Kasumi-1 (cell line): ENCODE results near the gene TTYH2.
"Not testable (repeated sequence)": the region's sequence is repeated elsewhere in the genome, so short reads cannot be mapped to it uniquely, and the experiment has no call there.

Experiments
- DNase-seq, 2 experiments: peaks; one replicate each; lab custom pipeline; 2025; lab: John Stamatoyannopoulos, UW

The TTYH2 gene

DNA sequence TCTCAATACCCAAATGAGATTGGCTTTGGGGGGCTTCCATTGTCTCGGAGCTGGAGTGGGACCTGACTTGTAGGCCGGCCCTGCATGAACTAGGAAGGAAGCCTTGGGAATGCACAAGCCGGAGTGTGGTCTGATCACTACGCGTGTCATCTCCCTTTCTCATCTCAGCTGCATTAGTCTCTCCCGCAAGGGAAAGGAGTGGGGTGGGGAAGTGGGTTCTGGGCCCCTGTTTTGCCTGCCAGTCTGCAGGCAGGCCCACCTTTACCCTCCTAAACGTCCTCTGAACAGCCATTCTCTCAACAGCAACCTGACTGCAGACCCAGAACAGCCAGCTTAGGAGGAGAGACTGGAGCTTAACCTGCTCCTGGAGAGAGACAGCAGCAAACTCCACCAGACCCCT is 49.2 kb downstream of the TTYH2 start:
- no peak for DNase-seq

DNA sequence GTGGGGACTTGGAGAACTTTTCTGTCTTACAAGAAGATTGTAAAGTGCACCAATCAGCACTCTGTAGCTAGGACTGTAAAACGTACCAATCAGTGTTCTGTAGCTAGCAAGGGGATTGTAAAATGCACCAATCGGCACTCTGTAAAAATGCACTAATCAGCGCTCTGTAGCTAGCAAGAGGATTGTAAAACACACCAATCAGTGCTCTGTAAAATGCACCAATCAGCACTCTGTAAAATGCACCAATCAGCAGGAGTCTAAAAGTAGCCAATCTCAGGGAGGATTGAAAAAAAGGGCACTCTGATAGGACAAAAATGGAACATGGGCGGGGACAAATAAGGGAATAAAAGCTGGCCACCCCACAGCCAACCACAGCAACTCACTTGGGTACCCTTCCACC is 53.7 kb downstream of the TTYH2 start:
- not testable (repeated sequence) for DNase-seq

DNA sequence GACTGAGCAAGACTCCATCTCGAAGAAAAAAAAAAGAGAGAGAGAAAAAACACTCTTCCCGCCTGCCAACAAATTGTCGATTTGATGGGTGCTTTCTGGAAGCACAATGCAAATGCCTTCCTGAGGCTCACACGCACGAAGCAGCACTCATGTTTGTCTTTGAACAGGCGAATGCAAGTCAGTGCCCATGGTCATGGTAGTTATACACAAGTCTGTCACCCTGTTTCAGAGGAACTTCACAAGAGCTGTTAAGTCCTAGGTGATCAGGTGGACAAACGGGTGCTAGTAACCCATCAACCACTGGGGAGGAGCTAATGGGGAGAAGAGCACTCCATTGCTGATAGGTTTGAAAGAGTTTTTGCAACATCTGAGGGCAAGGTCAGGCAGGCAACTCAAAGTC is 54.2 kb downstream of the TTYH2 start:
- DNase-seq: no peak

DNA sequence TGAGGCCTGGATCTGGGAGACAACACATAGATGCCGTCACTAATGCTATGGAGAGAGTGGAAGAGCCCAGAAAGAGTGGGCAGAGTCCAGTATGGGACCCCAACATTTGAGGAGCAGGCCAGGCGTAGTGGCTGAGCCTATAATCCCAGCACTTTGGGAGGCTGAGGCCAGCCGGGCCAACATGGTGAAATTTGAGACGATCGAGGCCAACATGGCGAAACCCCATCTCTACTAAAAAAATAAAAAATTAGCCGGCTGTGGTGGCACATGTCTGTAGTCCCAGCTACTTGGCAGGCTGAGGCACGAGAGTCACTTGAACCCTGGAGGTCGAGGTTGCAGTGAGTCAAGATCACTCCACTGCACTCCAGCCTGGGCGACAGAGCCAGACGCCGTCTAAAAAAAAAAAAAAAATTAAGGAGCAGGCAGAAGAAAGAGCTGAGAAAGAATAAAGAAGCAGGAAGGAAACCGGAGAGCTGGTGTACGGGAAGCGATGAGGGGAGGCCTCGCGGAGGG is 54.7 kb downstream of the TTYH2 start:
- no peak for DNase-seq

DNA sequence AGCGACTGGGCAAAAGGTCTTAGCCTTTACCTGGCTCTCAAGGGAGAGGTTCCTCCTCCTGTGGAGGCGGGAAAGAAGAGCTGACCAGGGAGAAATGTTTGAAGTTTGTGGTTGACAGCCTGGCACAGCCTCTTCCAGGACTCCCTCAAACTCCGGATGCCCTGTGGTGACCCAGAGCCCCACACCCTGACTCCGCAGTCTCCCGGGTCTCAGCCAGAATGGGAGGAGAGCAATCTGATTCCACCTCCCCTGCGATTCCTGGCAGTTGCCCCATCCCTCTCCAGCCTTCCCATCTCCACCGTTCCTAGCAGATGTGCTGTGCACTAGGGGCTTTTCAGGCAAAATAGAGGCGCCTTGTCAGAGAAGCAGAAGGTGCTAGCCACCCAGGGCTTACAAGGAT is 55.2 kb downstream of the TTYH2 start:
- no peak for DNase-seq

DNA sequence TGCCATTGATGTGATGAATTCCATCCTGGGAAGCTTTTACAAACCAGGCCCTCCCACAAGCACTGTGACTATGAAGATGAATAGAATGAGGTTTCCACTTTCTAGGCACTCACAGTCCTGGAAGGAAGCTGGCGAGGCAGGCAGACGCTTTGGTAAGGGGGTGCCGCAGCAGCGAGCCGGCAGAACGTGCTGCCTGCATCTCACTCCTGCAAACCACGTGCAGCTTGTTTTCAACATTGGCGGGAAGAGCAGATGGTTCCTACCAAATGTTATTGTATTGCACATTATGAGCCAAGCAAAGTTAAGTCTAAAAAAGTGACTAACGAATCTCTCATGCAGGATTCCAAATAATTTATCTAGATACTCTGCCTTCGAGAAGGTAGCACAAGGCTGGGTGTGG is 57.0 kb downstream of the TTYH2 start:
- no peak for DNase-seq

DNA sequence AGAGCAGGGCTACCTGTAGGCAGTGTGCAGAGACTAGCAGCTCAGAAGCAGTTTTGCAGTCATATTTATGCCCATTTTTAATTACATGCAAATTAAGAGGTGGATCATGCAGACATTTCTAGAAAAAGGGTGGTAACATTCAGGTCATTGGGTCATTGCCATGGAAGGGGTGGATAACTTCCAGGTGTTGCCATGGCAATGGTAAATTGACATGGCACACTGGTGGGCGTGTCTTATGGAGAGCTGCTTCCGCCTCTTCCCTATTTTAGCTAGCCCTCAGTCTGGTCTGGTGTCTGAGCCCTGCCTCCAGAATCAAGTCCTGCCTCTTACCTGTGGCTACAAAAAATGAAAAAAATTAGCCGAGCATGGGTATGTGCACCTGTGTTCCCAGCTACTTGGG is 57.9 kb downstream of the TTYH2 start:
- DNase-seq: no peak

DNA sequence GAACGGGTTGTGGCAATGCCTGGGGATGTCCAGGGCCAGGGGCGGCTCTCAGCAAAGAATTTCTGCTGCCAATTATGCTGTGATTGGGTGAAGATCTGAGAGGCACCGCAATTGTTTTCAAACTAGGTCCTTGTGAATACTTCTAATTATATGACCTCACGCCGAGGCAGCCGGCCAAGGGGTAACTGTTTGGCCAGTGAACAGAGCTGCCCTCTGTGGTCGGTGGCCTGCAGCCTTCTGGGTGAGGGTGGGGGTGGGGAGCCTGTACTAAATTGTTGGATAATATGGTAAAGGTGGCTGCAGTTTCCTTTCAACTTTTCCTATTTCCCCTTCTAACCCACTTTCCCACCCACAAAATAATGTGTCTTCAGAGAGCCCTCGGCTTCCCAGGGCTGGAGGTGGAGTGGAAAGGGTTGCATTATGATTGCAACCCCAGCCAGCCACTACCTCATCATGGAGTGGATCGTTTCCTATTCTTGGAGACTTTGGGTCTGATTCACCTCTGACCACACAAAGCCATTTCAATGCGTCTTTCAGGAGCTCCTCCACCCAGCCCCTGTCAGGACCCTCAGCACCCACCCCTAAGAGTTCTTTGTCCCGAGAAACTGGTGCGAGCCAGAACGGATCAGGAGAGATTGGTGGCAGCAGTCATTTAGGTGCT is 58.7 kb downstream of the TTYH2 start:
- no peak for DNase-seq

DNA sequence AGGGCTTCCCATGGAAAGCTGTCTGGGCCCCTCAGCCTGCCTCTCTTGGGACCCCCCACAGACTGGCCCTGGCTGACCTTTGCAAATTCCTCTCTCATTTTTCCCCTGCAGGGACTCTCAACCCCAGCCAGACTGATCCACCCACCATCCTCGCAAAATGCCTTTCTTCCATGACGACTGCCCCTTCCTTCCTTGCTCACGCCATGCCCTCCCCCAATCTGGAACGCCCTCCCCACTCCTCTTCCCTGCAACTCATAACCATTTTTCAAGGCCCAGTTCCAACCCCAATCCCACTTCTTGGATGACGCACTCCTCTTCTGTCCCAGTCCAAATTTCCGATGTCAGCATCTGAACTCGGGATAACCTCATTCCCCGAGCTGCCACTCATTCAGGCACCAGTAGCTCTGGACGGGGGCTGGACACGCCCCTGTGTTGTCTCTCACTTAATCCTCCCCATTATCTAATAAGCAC is 59.4 kb downstream of the TTYH2 start:
- DNase-seq: no peak

DNA sequence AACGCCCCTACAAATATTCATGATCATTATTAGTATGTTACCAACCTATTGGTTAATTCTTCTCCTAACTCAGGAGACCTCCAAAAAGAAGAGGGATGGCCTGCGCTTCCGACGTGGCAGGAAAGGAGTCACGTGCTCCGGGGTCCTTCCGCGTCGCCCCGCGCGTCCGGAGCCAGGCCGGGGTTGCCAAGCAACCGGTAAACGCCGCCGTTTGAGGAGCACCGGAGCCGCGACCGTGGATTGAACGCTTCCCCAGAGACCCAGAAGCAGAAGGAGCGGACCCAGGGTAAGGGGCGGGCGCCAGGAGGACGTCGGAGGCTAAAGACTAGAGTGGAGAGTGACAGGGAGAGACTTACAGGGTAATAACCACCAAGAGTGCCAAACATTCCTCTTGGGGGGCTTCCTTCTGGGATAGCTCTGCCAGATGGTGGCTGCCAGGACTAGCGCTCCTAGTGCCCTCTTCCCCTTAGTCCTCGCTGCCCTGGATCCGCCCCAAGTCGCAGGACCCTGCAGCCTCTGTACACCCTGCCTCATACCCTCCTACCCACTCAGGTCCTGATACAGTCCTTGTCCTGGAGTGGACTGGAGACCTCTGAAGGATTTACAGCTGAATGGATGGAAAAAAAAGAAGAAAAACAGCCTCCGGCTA is 60.8 kb downstream of the TTYH2 start, which contains the start of gene DNAI2:
Gene DNAI2 (plus strand): TSS at position 175 of the 649 bp plus-strand sequence. CDS start 7,584 bp downstream, outside the sequence.
- DNase-seq: no peak

DNA sequence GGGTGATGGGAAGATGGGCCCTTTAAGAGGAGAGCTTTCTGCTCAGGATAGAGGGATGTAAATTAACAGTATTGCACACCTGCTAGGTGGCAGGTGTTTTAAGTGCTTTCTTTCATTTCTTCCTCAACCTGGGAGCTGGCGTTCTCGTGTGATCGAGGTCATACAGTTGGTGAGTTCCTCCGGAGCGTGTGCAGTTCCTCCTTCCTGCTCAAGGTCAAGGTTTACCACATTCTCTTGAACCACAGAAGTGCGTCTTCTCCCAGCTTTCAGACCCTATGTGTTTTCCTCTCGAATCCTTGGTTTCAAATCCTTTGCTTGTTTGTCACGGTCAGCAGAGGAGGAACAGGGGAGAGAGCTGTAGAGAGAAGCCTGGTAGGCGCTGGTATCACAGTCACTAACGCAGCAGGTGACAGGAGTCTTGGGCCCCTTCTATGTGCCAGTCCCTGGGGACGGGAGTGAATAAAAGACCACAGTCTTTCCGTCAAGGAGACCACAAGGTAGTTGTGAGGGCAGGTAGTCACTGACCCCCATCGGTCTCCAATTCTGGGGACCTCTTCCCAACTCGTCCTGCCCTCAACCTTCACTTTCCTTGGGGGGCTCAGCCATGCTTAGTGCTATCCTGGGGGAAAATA is 61.5 kb downstream of the TTYH2 start:
- DNase-seq: peak; percentile 43 to 56

DNA sequence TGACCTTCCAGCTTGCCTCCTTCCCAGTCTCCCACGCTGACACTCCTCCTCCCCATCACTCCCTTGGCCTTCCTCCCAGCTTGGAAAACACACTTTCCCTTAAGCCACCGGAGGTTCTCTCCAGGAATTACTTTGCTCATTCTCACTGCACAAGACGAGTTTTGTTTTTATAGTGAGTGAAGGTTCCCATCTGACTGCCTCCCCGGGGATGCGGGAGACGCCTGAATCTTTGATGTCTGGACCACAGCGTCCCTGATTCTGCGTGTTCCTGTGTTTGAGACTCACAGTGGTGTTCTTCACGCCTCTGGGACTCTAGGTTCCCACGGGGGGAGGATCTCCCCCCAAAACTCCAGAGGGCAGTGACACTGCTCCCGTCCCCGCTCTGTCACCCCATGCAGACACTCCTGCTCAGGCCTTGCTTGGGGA is 62.7 kb downstream of the TTYH2 start:
- DNase-seq: no peak

DNA sequence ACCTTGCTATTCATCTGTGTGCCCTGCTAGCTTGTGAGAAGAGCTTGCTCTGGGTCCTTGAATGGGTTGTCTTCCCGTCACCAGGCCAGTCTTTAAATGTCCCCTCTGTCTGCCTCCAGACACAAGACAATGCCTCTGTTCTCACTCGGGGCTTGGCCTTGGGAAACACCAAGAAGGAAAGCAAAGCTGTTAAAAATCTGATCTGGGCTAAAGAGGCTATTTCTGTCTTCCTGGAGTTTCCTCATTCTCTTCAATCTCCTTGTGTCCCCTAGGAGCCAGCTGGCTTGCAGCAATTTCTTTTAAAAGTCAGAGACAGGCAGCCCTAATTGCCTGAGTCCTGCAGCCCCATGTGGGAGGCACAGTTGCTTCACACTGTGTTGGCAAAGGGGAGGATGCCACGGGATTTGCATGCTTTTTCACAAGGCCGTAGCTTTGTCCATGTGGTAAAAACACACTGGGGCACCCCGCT is 63.2 kb downstream of the TTYH2 start:
- DNase-seq: peak in 1 of 2 experiments; percentile 9

DNA sequence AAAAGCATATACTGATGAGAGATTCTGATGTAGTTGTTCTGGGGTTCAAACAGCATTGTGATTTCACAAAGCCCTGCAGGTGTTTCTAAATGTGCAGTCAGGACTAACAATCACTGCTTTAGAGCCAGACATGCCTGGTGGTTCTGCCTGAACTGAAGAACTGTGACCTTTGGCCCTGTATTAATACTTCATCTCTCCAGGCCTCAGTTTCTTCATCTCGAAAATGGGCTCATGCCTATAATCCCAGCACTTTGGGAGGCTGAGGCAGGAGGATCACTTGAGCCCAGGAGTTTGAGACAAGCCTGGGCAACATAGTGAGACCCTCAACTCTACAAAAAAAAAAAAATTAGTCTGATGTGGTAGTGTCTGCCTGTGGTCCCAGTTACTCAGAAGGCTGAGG is 64.6 kb downstream of the TTYH2 start:
- DNase-seq: no peak

DNA sequence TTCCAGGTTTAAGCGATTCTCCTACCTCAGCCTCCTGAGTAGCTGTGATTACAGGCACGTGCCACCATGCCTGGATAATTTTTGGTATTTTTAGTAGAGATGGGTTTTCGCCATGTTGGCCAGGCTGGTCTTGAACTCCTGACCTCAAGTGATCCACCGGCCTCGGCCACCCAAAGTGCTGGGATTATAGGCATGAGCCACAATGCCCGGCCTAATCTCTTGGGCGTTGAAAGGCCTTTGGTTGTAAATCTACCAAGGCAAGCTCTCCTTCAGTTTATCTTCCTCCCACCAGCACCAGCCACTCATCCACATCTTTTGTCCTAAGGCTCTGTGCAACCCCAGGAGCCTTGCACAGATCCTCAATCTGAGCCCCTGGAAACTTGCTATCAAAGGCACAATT is 66.2 kb downstream of the TTYH2 start:
- DNase-seq: not testable (repeated sequence)

DNA sequence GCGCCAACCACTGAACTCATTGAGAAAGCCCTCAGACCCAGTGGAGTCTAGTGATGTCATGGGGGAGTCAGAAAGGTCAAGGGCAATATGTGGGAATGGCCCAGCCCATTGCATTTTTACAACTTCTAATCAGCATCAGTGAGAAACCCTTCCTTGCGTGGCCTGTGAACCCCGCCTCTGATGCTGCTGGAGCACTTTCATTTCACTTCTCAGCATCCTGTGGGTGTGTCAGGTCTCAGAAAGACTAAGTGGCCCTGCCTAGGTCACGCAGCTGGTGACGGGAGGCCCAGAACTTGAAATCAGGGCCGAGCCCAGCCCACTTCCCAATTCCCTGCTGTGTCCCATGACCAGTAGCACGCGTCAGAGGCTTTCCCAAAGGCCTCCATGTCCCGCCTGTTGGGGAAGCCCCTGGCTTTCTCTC is 66.7 kb downstream of the TTYH2 start:
- DNase-seq: no peak

DNA sequence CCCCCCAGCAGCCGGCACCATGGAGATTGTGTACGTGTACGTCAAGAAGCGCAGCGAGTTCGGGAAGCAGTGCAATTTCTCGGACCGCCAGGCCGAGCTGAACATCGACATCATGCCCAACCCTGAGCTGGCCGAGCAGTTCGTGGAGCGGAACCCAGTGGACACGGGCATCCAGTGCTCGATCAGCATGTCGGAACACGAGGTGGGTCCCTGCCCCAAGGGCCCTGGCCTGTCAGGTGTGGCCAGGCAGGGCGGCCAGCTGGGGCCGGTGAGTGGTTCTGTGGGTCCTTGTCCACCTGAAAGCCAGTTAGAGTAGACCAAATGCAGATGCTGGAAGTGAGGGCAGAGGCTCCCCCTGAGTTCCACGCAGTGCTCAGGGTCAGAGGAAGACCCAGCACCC is 68.4 kb downstream of the TTYH2 start:
- DNase-seq: no peak

DNA sequence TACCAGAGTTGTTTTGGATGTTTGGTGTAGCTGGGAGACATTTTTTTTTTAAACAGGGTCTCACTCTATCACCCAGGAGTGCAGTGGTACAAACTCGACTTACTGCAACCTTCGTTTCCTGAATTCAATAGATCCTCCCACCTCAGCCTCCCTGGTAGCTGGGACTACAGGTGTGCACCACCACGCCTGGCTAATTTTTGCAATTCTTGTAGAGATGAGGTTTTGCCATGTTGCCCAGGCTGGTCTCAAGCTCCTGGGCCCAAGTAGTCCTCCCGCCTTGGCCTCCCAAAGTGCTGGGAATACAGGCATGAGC is 68.9 kb downstream of the TTYH2 start:
- DNase-seq: not testable (repeated sequence)

DNA sequence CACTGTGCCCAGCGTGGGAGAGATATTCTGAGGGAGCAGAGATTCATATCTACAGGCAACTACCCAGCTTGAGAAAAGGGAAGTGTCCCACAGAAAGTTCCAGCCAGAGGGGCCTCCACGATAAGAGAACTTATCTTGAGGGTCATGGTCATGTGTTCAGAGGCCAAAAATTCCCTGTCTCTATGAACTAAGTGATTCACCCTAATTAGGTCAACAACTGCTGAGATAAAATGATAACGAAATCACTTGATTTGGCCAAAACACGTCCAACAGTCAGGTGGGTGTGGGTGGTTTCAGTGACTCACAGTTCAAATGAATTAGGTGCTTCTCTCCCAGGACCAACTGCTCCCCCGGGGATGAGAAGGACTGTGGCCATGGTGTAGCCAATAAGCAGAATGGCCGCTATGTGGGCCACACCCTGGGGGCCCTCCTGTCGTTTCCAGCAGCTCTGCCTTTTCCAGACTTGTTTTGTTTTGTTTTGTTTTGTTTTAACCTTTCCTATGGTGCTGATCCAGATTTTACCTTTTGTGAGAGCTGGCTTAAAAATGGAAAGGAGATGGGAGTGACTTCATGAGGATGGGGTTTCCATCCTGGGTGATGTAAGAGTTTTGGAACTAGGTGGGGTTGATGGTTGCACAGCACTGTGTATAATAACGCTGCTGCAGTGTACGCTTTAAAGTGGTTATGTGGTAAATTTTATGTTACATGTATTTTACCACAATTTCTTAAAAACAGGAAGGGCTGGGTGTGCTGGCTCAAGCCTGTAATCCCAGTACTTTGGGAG is 69.4 kb downstream of the TTYH2 start:
- peak; percentile 21 to 31 for DNase-seq

DNA sequence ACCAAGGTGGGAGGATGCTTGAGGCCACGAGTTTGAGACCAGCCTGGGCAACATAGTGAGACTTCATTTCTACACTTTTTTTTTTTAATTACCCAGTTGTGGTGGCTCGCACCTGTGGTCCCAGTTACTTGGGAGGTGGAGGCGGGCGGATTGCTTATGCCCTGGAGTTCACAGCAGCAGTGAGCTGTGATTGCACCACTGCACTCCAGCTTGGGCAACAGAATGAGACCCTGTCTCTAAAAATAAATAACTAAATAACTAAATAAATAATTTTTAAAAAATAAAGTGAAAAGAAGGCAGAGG is 70.0 kb downstream of the TTYH2 start:
- DNase-seq: no peak

DNA sequence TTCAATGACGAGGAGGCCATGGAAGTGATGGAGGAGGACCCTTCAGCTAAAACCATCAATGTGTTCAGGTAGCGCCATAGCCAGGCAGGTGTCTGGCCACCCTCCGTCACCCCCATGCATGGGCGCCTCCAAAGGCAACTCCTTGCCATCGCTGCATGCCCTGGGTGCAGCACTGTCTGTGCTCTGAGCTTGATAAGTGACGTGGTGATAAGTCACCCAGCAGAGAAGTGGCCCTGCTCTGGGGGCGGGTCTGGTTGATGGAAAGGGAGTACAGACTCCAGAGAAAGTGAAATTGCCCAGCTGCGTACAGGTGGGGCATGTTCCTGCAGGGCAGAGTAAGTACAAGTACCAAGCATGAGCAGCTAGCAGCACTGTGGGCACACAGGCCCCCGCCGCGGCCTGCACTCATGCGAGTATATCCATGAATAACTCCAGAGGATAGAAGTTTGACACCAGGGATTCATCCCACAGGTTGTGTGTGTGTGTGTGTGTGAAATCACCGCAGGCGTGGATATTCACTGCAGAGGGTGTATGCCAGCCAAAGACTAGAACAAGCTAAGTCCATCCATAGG is 73.7 kb downstream of the TTYH2 start:
- DNase-seq: no peak

DNA sequence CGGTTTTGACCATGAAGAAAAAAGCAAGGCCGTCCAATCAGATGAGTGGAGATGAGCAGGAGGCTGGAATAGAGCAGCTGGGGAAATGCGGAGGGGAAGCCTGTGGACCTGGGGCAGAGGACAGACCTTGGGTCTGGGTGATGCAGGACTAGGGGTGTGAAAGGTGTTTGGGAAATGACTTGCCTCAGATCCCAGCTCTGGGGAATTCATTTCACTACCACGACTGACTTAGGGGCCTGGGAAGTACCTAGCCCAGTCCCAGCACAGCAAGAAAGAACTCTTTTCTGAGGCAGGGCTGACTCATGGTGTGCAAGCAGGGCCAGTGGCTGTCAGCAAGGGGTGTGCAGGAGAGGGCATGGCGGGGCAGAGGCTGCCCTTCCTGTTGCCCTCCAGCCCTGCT is 75.4 kb downstream of the TTYH2 start:
- no peak for DNase-seq
